Mucosa of gallbladder (tissue), 1 donor: ENCODE results near the gene KMT2B. TPM values are rescaled to one million over a fixed set of nuclear protein-coding genes. Genes with fewer than 3 reads are reported as not detected.
"Not testable (repeated sequence)": the region's sequence is repeated elsewhere in the genome, so short reads cannot be mapped to it uniquely, and the experiment has no call there.

Experiments used
- DNase-seq: peaks from one replicate; pipeline ENCODE4 v3.0.0-alpha.2; 2020; ENCODE audit warnings: low spot score
- total RNA-seq: library from RNA; stranded (reverse); gene quantifications from one replicate; pipeline ENCODE4 v1.2.1, GENCODE V29; 2021
- donor health status: DM: no; HTN: no; CAD: no.

The KMT2B gene
- total RNA-seq, result 45.1 TPM

GRCh38 chr19:35717665-35718344, at the start of gene KMT2B:
TSS of gene KMT2B (plus strand) at chr19:35718003. CDS start at chr19:35718019, 16 bp downstream.
- no peak for DNase-seq

- no peak for DNase-seq
Observed at GRCh38 chr19:35669566-35669965, 48.2 kb upstream of the KMT2B start.

- DNase-seq, result no peak
Observed at GRCh38 chr19:35669974-35670373, 47.8 kb upstream of the KMT2B start.

GRCh38 chr19:35670686-35671085, 47.1 kb upstream of the KMT2B start:
- no peak for DNase-seq

GRCh38 chr19:35671818-35672217, 46.0 kb upstream of the KMT2B start:
- DNase-seq, result peak; percentile 39

GRCh38 chr19:35673121-35673804, 44.5 kb upstream of the KMT2B start:
- peak; percentile 31 for DNase-seq

- no peak for DNase-seq
Observed at GRCh38 chr19:35675589-35676140, 42.1 kb upstream of the KMT2B start.

GRCh38 chr19:35689836-35690235, 28.0 kb upstream of the KMT2B start:
- no peak for DNase-seq

GRCh38 chr19:35691106-35691505, 26.7 kb upstream of the KMT2B start:
- not testable (repeated sequence) for DNase-seq

GRCh38 chr19:35692010-35692409, 25.8 kb upstream of the KMT2B start:
- no peak for DNase-seq

GRCh38 chr19:35693422-35693821, 24.4 kb upstream of the KMT2B start:
- DNase-seq, result no peak

GRCh38 chr19:35693835-35694599, 23.8 kb upstream of the KMT2B start:
- DNase-seq, result peak; percentile 91

- no peak for DNase-seq
Observed at GRCh38 chr19:35695895-35696422, 21.8 kb upstream of the KMT2B start.

- no peak for DNase-seq
Observed at GRCh38 chr19:35696835-35697234, 21.0 kb upstream of the KMT2B start.

GRCh38 chr19:35702223-35703012, 15.4 kb upstream of the KMT2B start:
- DNase-seq, result peak; percentile 96

GRCh38 chr19:35703343-35703742, 14.5 kb upstream of the KMT2B start:
- DNase-seq, result no peak

- DNase-seq, result peak; percentile 40
Observed at GRCh38 chr19:35704218-35704617, 13.6 kb upstream of the KMT2B start, which contains the start of gene ZBTB32. TSS of gene ZBTB32 (plus strand) at chr19:35704558. CDS start at chr19:35714627, 10,069 bp downstream.

GRCh38 chr19:35708391-35708790, 9.4 kb upstream of the KMT2B start:
- DNase-seq, result no peak

- no peak for DNase-seq
Observed at GRCh38 chr19:35710784-35711723, 6.7 kb upstream of the KMT2B start.
